ENCODE measurements around the gene DIDO1.

DNA sequence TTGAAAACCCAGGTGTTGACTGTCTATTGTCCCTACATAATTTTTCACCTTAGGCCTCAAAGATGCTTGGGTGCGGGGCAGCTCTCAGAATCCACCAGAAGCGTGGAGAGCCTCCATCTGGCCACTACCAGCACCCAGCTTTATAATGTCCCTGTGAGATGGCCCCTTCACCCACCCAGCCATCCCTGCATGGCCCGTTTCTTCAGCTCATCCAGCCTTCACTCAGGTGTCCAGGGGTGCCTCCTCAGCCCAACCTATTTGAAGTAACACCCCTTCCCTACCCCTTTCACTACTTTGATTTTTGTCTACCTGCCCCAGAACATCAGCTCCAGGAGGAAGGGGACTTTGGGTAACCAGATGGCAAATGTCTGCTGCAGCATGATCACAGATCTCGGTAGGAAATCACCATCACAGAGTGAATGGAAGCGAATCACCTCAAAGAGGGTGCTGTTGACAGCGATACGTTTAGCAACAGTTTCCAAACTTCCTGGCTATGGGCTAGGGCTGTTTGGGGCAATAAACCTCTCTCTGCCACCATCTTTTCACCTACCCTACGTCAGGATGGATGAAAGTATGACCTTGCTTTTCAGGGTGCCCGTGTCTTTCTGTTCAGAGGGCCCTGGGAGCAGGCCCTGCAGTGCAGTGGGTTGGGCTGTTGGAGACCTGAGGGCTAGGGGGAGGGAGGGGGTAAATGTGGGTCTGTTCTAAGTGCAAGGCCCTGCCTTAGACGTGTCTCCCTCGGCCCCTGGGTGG, 25.0 kb upstream of the DIDO1 start:
- TF ChIP-seq SRF (IDR thresholded peaks at IDR 0.05; ENCODE audit: low read depth, low read length) (no peak), SIN3A (IDR thresholded peaks at IDR 0.05; ENCODE audit: borderline replicate concordance, low read depth, low read length) (no peak)

All from HepG2 (cell line).